Measurements from ENCODE around the gene KLHL25.
A peak's percentile ranks its signal among the peaks of the same experiment; 100 is the strongest.

KLHL25 gene

GRCh38 chr15:85748176-85748575 is 46.5 kb downstream of the KLHL25 start:
- DNase-seq (ENCODE audit: low read depth in 2 of 3, low spot score in 1 of 3) = no peak

GRCh38 chr15:85746641-85747040 is 48.1 kb downstream of the KLHL25 start:
- DNase-seq (ENCODE audit: low read depth in 2 of 3, low spot score in 1 of 3) = no peak

- no peak for DNase-seq (ENCODE audit: low read depth in 2 of 3, low spot score in 1 of 3)
Measured at GRCh38 chr15:85745525-85746150, 49.1 kb downstream of the KLHL25 start.

- DNase-seq (ENCODE audit: low read depth in 2 of 3, low spot score in 1 of 3) = no peak
Measured at GRCh38 chr15:85745023-85745422, 49.7 kb downstream of the KLHL25 start.

GRCh38 chr15:85744579-85744978 is 50.1 kb downstream of the KLHL25 start:
- DNase-seq (ENCODE audit: low read depth in 2 of 3, low spot score in 1 of 3) = no peak

- DNase-seq (ENCODE audit: low read depth in 2 of 3, low spot score in 1 of 3) = no peak
Measured at GRCh38 chr15:85743392-85744055, 51.2 kb downstream of the KLHL25 start.

GRCh38 chr15:85742186-85742821 is 52.4 kb downstream of the KLHL25 start:
- DNase-seq (ENCODE audit: low read depth in 2 of 3, low spot score in 1 of 3) = no peak

GRCh38 chr15:85741662-85742061 is 53.1 kb downstream of the KLHL25 start:
- DNase-seq (ENCODE audit: low read depth in 2 of 3, low spot score in 1 of 3) = no peak

- no peak for DNase-seq (ENCODE audit: low read depth in 2 of 3, low spot score in 1 of 3)
Measured at GRCh38 chr15:85741021-85741421, 53.7 kb downstream of the KLHL25 start.

- no peak for DNase-seq (ENCODE audit: low read depth in 2 of 3, low spot score in 1 of 3)
Measured at GRCh38 chr15:85737061-85737460, 57.7 kb downstream of the KLHL25 start.

- DNase-seq (ENCODE audit: low read depth in 2 of 3, low spot score in 1 of 3) = no peak
Measured at GRCh38 chr15:85733416-85733815, 61.3 kb downstream of the KLHL25 start.

- DNase-seq (ENCODE audit: low read depth in 2 of 3, low spot score in 1 of 3) = peak in 1 of 3 donors; percentile 69
Measured at GRCh38 chr15:85730001-85730820, 64.5 kb downstream of the KLHL25 start.

- no peak for DNase-seq (ENCODE audit: low read depth in 2 of 3, low spot score in 1 of 3)
Measured at GRCh38 chr15:85727068-85727467, 67.7 kb downstream of the KLHL25 start.

GRCh38 chr15:85726454-85726853 is 68.3 kb downstream of the KLHL25 start:
- no peak for DNase-seq (ENCODE audit: low read depth in 2 of 3, low spot score in 1 of 3)

- no peak for DNase-seq (ENCODE audit: low read depth in 2 of 3, low spot score in 1 of 3)
Measured at GRCh38 chr15:85725564-85725963, 69.2 kb downstream of the KLHL25 start.

- no peak for DNase-seq (ENCODE audit: low read depth in 2 of 3, low spot score in 1 of 3)
Measured at GRCh38 chr15:85725019-85725418, 69.7 kb downstream of the KLHL25 start.

- DNase-seq (ENCODE audit: low read depth in 2 of 3, low spot score in 1 of 3) = no peak
Measured at GRCh38 chr15:85723960-85724945, 70.5 kb downstream of the KLHL25 start.

- DNase-seq (ENCODE audit: low read depth in 2 of 3, low spot score in 1 of 3) = no peak
Measured at GRCh38 chr15:85722374-85723152, 72.2 kb downstream of the KLHL25 start.

GRCh38 chr15:85718981-85719380 is 75.7 kb downstream of the KLHL25 start:
- no peak for DNase-seq (ENCODE audit: low read depth in 2 of 3, low spot score in 1 of 3)
